Mammary epithelial cell (primary cell): ENCODE measurements around the gene MYO10.

Experiments
- EZH2 ChIP-seq: IDR thresholded peaks from 2 replicates; pipeline ENCODE4 v1.6.1; 2012; ENCODE audit warnings: low read length, inconsistent platforms, borderline replicate concordance
- TF ChIP-seq, protein P1 (sequence below), 2 donors: IDR thresholded peaks in 1 of 2; conservative IDR thresholded peaks in 1 of 2; 2 replicates each; pipeline ENCODE4 v1.5.1; 2011 to 2012; ENCODE audit warnings: inconsistent platforms in 2 of 2, low read length in 2 of 2, mild to moderate bottlenecking in 2 of 2, control low read depth in 1 of 2, low read depth in 1 of 2; ENCODE audit not compliant: insufficient read depth in 1 of 2; ENCODE audit errors: extremely low read depth in 1 of 2

DNA sequence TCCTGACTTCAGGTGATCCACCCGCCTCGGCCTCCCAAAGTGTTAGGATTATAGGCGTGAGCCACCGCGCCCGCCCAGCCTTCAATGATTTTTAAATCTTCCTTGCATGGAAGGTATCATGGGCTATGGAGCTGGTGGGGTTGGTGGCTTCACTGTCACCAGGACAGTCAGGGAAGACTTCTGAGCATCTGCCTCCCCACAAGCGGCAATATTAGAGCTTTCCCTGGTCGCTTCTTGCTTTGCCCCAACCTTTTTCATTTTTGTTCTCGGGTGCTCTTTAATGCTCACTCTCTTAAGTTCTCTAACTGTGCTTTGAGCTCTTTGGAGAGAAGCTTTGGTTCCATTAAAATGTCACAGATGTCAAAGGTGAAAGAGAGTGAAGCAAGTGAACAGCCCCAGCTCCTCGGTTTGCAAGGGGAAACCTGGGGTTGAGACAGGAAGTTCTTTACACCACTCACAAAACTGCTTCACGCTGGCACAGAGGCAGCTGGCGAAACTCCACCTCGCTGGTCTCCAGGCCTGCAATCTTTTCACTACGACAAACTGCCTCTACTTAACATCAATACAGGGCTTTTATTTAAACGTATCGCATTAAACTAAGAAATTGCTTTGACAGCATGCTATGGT is 176.8 kb downstream of the MYO10 start:
- TF ChIP-seq, protein P1, sequence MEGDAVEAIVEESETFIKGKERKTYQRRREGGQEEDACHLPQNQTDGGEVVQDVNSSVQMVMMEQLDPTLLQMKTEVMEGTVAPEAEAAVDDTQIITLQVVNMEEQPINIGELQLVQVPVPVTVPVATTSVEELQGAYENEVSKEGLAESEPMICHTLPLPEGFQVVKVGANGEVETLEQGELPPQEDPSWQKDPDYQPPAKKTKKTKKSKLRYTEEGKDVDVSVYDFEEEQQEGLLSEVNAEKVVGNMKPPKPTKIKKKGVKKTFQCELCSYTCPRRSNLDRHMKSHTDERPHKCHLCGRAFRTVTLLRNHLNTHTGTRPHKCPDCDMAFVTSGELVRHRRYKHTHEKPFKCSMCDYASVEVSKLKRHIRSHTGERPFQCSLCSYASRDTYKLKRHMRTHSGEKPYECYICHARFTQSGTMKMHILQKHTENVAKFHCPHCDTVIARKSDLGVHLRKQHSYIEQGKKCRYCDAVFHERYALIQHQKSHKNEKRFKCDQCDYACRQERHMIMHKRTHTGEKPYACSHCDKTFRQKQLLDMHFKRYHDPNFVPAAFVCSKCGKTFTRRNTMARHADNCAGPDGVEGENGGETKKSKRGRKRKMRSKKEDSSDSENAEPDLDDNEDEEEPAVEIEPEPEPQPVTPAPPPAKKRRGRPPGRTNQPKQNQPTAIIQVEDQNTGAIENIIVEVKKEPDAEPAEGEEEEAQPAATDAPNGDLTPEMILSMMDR (conservative IDR thresholded peaks at IDR 0.05 in 1 of 2, IDR thresholded peaks at IDR 0.05 in 1 of 2; ENCODE audit: extremely low read depth in 1 of 2, insufficient read depth in 1 of 2, low read depth in 1 of 2, low read length in 2 of 2): no peak
- no peak for TF ChIP-seq EZH2
